DMS 273 (cell line): ENCODE measurements around the gene UGT1A5.
"Not testable (repeated sequence)": the region's sequence is repeated elsewhere in the genome, so short reads cannot be mapped to it uniquely, and the experiment has no call there.

Source experiments
- DNase-seq: peaks from one replicate; lab custom pipeline; 2025; ENCODE audit not compliant: unreplicated experiment; lab: John Stamatoyannopoulos, UW

The UGT1A5 gene

GRCh38 chr2:233745073-233745755, 32.5 kb downstream of the UGT1A5 start:
- DNase-seq, result no peak

GRCh38 chr2:233745838-233746237, 33.1 kb downstream of the UGT1A5 start:
- not testable (repeated sequence) for DNase-seq

DNA sequence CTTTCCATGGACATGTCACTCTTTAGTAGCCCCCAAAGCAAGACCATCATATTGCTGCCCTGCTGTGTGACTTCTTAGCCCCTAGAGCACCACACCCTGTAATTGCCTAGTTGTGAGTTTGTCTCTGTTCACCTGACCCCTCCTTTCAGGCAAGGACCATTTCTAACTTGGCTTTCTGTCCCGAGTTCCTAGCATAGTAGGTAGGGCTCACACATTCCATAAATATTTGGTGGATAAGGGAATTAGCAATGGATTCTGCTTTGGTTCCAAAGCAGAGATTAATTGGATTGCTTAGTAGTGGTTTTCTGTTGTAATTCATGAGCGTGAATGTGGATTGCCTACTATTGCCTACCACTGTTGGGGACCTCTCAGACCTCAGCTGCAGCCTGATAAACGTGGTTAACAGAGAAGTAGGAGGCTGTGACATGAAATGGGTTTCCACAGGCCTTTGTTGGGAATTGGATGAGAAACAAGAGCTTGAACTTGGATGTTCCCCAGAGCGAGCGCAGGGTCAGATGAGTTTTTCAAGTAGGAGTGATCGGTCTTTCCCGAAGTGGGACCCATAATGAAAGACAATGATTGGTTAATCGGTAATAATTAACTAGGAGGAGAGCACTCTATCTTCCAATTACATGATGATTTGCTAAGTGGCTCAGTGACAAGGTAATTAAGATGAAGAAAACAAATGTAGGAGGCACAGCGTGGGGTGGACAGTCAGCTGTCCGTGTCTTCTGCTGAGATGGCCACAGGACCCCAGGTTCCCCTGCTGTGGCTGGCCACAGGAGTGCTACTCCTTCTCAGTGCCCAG, 34.0 kb downstream of the UGT1A5 start:
- no peak for DNase-seq

DNA sequence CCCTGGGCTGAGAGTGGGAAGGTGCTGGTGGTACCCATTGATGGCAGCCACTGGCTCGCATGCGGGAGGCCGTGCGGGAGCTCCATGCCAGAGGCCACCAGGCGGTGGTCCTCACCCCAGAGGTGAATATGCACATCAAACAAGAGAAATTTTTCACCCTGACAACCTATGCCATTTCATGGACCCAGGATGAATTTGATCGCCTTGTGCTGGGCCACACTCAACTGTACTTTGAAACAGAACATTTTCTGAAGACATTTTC, 34.5 kb downstream of the UGT1A5 start:
- no peak for DNase-seq

DNA sequence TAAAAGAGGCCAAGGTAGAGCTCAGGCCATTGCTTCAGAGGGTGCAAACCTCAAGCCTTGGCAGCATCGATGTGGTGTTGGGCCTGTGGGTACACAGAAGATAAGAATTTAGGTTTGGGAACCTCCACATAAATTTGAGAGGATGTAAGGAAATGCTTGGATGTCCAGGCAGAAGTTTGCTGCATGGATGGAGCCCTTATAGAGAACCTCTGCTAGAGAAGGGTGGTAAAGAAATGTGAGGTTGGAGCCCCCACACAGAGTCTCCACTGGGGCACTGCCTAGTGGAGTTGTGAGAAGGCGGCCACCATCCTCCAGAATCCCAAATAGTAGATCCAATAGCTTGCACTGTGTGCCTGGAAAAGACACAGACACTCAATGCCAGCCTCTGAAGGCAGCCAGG, 38.0 kb downstream of the UGT1A5 start:
- not testable (repeated sequence) for DNase-seq

- not testable (repeated sequence) for DNase-seq
Measured at GRCh38 chr2:233751212-233752009, 38.7 kb downstream of the UGT1A5 start.

- no peak for DNase-seq
Measured at GRCh38 chr2:233754872-233755611, 42.3 kb downstream of the UGT1A5 start.

GRCh38 chr2:233756429-233757081, 43.8 kb downstream of the UGT1A5 start:
- DNase-seq, result no peak

DNA sequence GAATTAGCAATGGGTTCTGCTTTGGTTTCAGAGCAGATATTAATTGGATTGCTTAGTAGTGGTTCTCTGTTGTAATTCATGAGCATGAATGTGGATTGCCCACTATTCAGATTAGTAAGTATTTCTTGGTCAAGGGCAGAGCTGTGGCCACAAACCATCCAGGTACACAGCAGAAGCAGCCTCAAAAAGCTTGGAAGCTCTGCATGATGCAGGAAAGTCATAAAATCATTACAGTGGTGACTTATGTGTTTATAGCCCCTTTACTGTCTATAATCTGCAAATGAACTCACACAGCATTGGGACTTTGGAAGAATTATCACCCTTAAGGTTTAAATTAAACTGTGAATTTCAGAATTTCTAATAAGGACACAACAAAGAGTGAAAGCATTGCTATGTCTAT, 45.4 kb downstream of the UGT1A5 start:
- no peak for DNase-seq

GRCh38 chr2:233758849-233759248, 46.1 kb downstream of the UGT1A5 start:
- no peak for DNase-seq

GRCh38 chr2:233760043-233760442, 47.3 kb downstream of the UGT1A5 start, which contains the start of gene UGT1A1:
Gene UGT1A1 (plus strand): TSS chr2:233760270. CDS start chr2:233760288, 18 bp downstream.
- no peak for DNase-seq

DNA sequence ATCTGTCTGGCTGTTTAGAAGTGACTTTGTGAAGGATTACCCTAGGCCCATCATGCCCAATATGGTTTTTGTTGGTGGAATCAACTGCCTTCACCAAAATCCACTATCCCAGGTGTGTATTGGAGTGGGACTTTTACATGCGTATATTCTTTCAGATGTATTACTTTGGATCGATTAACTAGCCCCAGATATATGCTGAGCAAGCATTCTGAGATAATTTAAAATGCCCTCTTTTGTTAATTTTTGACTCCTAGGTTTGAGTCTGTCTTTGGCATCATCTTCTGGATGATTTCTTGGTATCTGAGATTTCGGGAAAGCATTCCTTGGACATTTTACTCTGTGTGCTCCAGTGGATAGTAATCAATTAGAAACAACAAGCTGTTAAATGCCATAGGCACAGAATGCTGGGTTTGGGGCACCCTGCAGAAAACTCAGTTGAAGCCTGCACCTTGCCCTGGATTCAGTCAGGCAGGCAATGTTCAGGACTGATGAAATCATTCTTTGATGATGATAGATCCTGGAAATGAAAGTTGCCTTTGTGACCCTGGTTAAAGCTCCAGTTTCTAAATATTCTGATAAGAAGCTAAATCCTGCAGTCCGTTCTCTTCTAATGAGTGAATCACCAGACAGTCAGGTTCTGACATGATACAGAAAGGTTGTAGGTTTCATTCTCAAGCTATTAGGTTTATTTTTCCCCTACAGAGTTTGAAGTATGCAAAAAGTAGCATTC, 48.5 kb downstream of the UGT1A5 start:
- DNase-seq, result no peak

DNA sequence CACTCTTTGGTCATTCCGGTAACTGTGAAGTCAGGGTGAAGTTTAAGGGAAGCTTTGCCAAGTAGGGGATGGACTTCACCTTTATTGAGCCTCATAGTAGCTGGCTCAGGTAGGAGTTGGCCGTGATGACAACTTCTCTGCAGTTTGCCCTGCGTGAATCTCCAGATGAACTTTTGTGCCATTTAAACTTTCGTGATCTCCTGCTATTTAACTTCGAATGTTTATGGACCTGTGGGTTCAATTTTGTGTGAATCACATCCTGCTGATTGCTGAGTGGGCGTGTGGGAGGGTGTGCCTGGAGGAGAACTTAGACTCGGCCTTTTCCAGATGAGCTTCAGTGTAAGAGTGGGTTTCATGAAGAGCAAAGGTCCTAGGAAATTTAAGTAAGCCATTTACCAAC, 51.6 kb downstream of the UGT1A5 start:
- DNase-seq, result no peak

DNA sequence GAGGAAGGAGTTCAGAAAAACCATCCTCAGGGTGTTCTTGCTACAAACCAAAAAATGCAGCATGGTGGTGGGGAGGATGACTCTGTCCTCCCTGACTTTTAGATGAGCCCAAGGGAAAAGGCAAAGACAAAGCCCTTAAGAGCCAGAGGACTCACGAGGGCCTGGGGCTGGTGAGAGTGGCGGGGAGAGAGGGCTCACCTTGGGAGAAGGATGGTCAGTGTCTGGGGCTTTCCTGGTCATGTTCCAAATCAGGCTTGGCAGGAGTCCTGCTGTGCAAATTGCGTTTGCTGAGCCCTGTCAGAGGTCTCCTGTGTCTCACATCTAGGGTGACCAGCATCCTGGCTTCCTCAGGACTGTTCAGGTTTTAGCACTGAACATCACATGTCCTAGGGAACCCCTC, 52.1 kb downstream of the UGT1A5 start:
- no peak for DNase-seq

DNA sequence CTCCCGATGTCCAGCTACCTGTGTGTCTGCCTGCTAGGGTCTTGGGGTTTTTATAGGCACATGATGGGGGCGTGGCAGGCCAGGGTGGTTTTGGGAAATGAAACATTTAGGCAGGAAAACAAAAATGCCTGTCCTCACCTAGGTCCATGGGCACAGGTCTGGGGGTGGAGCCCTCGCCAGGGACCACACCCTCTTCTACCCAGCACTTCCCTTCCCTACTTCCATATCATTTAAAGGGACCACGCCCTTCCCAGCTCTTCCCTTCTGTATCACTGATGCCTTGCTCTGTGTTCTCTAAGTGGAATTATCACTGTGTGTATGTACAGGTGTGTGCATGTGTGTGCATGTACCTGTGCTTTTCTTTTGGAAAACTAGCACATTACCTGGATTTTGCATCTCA, 53.7 kb downstream of the UGT1A5 start:
- DNase-seq, result no peak

GRCh38 chr2:233768076-233768475, 55.4 kb downstream of the UGT1A5 start:
- no peak for DNase-seq

DNA sequence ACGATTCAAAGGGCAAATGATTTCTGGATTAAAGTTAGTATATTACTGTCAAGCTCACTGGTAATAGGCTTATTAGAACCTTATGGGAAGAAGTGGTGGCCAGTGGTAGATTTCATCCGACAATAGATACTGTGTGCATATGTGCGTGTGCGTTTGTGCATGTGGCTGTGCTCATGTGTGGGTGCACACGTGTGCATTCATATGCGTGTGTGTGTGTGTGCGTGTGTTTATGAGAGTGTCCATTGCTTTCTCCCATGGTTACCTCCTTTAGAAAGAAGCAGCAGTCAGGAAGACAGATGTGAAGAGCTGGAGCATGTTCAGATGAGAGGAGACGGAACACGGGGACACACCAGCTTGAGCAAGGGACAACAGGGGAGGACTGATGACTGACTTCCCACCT, 56.6 kb downstream of the UGT1A5 start:
- no peak for DNase-seq

DNA sequence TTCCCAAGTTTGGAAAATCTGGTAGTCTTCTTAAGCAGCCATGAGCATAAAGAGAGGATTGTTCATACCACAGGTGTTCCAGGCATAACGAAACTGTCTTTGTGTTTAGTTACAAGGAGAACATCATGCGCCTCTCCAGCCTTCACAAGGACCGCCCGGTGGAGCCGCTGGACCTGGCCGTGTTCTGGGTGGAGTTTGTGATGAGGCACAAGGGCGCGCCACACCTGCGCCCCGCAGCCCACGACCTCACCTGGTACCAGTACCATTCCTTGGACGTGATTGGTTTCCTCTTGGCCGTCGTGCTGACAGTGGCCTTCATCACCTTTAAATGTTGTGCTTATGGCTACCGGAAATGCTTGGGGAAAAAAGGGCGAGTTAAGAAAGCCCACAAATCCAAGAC, 59.4 kb downstream of the UGT1A5 start:
- DNase-seq, result no peak

DNA sequence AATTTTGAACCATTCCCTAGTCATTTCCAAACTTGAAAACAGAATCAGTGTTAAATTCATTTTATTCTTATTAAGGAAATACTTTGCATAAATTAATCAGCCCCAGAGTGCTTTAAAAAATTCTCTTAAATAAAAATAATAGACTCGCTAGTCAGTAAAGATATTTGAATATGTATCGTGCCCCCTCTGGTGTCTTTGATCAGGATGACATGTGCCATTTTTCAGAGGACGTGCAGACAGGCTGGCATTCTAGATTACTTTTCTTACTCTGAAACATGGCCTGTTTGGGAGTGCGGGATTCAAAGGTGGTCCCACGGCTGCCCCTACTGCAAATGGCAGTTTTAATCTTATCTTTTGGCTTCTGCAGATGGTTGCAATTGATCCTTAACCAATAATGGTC, 59.9 kb downstream of the UGT1A5 start:
- no peak for DNase-seq

DNA sequence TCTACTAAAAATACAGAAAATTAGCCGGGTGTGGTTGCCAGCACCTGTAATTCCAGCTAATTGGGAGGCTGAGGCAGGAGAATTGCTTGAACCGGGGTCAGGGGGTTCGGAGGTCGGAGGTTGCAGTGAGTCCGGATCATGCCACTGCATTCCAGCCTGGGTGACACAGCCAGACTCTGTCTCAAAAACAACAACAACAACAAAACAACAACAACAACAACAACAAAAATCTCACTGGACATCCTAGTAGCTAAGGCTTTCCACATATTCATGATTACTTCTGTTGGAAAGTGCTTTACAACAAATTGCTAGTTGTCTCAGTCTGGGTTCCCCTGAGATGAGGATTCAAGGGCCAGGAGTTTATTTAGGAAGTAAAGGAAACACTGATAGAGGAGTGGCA, 61.1 kb downstream of the UGT1A5 start:
- no peak for DNase-seq
